ENCODE measurements around the gene NGFR. TPM values are rescaled to one million over a fixed set of nuclear protein-coding genes. Genes with fewer than 3 reads are reported as not detected.
"Not testable (repeated sequence)": the region's sequence is repeated elsewhere in the genome, so short reads cannot be mapped to it uniquely, and the experiment has no call there.

NGFR gene
- total RNA-seq, 1 experiment from 2014 or later: 60.6 TPM

DNA sequence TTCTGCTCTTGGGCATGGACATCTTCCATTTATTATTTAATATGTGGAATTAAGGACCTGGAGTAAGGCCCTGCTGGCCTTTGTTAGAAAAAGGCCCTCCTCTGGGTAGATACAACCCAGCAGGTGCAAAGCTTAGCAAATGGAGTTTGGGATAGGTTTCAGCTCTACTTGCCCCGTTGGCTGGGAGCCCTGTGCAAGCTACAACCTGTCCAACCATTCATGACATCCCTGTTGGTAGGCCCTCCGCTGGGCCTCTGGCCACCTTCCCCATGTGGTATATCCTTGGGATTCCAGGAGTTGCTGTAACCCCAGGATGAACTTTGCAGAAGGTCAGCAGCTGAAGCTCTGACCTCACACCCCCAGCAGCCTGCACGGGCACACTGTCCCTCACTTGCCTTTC is 6.4 kb downstream of the NGFR start:
- H3K27me3 ChIP-seq (replicated peaks; ENCODE audit: insufficient read depth, low read depth, low read length, poor library complexity): no peaks in the 10 kb centered on the region
- CTCF ChIA-PET: no interaction called here
- TF ChIP-seq EZH2 (IDR thresholded peaks at IDR 0.05; ENCODE audit: borderline replicate concordance, low read depth, low read length, poor library complexity, severe bottlenecking): no peak
- TF ChIP-seq CTCF (conservative IDR thresholded peaks at IDR 0.05; ENCODE audit: low read depth, low read length): no peak
- no peak overlapping the region for H3K4me3 ChIP-seq (ENCODE audit: low read depth, low read length, poor library complexity, severe bottlenecking)
- no peaks in the 10 kb centered on the region for H3K36me3 ChIP-seq (ENCODE audit: insufficient read depth, low read length, poor library complexity, severe bottlenecking)
- peak overlapping the region; percentile 25 for H3K27ac ChIP-seq (ENCODE audit: low read depth, low read length, poor library complexity, severe bottlenecking)
- H3K4me1 ChIP-seq (ENCODE audit: insufficient read depth, low read length, poor library complexity, severe bottlenecking): peaks cover 50% of the 10 kb centered on the region
- POLR2A ChIA-PET (ENCODE audit: low non-redundant PET): no interaction called here
- intact Hi-C loops (cut with micrococcal nuclease; ENCODE audit: unreplicated experiment): loop anchor here (10.0 kb wide), 1 partner anchor 517 kb away; no protein-coding TSS in a partner anchor
- BruUV-seq (replicated peaks): no TSS peak
- DNase-seq (ENCODE audit: low spot score): no peak
- H3K9me3 ChIP-seq (ENCODE audit: low read depth, low read length, poor library complexity, severe bottlenecking): no peaks in the 10 kb centered on the region

- no peaks in the 10 kb centered on the region for H3K36me3 ChIP-seq (ENCODE audit: insufficient read depth, low read length, poor library complexity, severe bottlenecking)
- TF ChIP-seq EZH2 (IDR thresholded peaks at IDR 0.05; ENCODE audit: borderline replicate concordance, low read depth, low read length, poor library complexity, severe bottlenecking) (no peak), CTCF (conservative IDR thresholded peaks at IDR 0.05; ENCODE audit: low read depth, low read length) (no peak)
- H3K9me3 ChIP-seq (ENCODE audit: low read depth, low read length, poor library complexity, severe bottlenecking): no peaks in the 10 kb centered on the region
- intact Hi-C loops (cut with micrococcal nuclease; ENCODE audit: unreplicated experiment): loop anchor here (10.0 kb wide), 1 partner anchor 517 kb away; no protein-coding TSS in a partner anchor
- peak overlapping the region; percentile 72 for H3K27ac ChIP-seq (ENCODE audit: low read depth, low read length, poor library complexity, severe bottlenecking)
- ChIA-PET POLR2A (ENCODE audit: low non-redundant PET) (no interaction called here), CTCF (interaction anchor here (0.5 kb wide), 1 partner anchor 138 kb away, joined by 4 read pairs; no protein-coding TSS in a partner anchor)
- no TSS peak for BruUV-seq (replicated peaks)
- H3K4me3 ChIP-seq (ENCODE audit: low read depth, low read length, poor library complexity, severe bottlenecking): no peak overlapping the region
- peaks cover 50% of the 10 kb centered on the region for H3K4me1 ChIP-seq (ENCODE audit: insufficient read depth, low read length, poor library complexity, severe bottlenecking)
- no peaks in the 10 kb centered on the region for H3K27me3 ChIP-seq (replicated peaks; ENCODE audit: insufficient read depth, low read depth, low read length, poor library complexity)
- DNase-seq (ENCODE audit: low spot score): peak; percentile 56
Observed at GRCh38 chr17:49502254-49502653, 7.2 kb downstream of the NGFR start.

DNA sequence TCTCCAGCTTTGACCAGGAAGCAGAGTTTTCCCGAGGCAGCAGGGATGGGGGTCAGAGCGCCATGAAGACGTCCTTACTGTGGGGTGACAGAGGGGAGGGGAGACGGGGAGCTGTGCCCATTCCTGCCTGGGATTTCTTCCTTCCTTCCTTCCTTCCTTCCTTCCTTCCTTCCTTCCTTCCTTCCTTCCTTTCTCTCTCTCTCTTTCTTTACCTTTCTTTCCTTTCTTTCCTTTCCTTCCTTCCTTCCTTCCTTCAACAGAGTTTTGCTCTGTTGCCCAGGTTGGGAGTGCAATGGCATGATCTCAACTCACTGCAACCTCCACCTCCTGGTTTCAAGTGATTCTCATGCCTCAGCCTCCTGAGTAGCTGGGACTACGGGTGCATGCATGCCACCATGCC is 7.6 kb downstream of the NGFR start:
- H3K4me3 ChIP-seq (ENCODE audit: low read depth, low read length, poor library complexity, severe bottlenecking); H3K9me3 ChIP-seq (ENCODE audit: low read depth, low read length, poor library complexity, severe bottlenecking); BruUV-seq (replicated peaks); H3K36me3 ChIP-seq (ENCODE audit: insufficient read depth, low read length, poor library complexity, severe bottlenecking); H3K27me3 ChIP-seq (replicated peaks; ENCODE audit: insufficient read depth, low read depth, low read length, poor library complexity); POLR2A ChIA-PET (ENCODE audit: low non-redundant PET): not testable (repeated sequence)
- Histone ChIP-seq H3K27ac (ENCODE audit: low read depth, low read length, poor library complexity, severe bottlenecking) (peak overlapping the region; percentile 72), H3K4me1 (ENCODE audit: insufficient read depth, low read length, poor library complexity, severe bottlenecking) (peaks cover 50% of the 10 kb centered on the region)
- CTCF ChIA-PET: interaction anchor here (0.5 kb wide), 1 partner anchor 138 kb away, joined by 4 read pairs; no protein-coding TSS in a partner anchor
- intact Hi-C loops (cut with micrococcal nuclease; ENCODE audit: unreplicated experiment): loop anchor here (10.0 kb wide), 1 partner anchor 518 kb away; no protein-coding TSS in a partner anchor
- peak; percentile 58 for DNase-seq (ENCODE audit: low spot score)

DNA sequence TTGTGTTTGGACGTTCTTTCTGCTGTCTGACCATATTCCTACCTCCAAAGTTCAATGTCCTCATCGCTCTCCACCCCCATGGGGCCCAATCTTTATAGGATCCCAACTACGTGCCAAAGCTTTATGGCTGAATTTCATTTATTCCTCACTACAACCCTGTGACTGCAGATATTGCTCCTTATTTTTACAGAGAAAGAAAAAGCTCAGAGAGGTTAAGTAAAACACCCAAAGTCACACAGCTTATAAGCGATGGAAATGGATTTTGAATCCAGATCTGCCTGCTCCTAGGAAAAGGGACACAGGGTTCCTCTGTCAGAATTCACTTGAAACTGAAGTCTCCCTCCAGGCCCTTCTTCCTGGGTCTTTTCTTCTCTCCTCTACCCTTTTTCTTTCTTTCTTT is 9.3 kb downstream of the NGFR start:
- peaks cover 38% of the 10 kb centered on the region for H3K4me1 ChIP-seq (ENCODE audit: insufficient read depth, low read length, poor library complexity, severe bottlenecking)
- no peaks in the 10 kb centered on the region for H3K9me3 ChIP-seq (ENCODE audit: low read depth, low read length, poor library complexity, severe bottlenecking)
- no peaks in the 10 kb centered on the region for H3K36me3 ChIP-seq (ENCODE audit: insufficient read depth, low read length, poor library complexity, severe bottlenecking)
- no peak overlapping the region for H3K4me3 ChIP-seq (ENCODE audit: low read depth, low read length, poor library complexity, severe bottlenecking)
- ChIA-PET POLR2A (ENCODE audit: low non-redundant PET) (no interaction called here), CTCF (no interaction called here)
- DNase-seq (ENCODE audit: low spot score): no peak
- H3K27me3 ChIP-seq (replicated peaks; ENCODE audit: insufficient read depth, low read depth, low read length, poor library complexity): no peaks in the 10 kb centered on the region
- intact Hi-C loops (cut with micrococcal nuclease; ENCODE audit: unreplicated experiment): loop anchor here (10.0 kb wide), 1 partner anchor 520 kb away; no protein-coding TSS in a partner anchor
- no TSS peak for BruUV-seq (replicated peaks)
- TF ChIP-seq CTCF (conservative IDR thresholded peaks at IDR 0.05; ENCODE audit: low read depth, low read length): no peak
- TF ChIP-seq EZH2 (IDR thresholded peaks at IDR 0.05; ENCODE audit: borderline replicate concordance, low read depth, low read length, poor library complexity, severe bottlenecking): no peak
- peak overlapping the region; percentile 23 for H3K27ac ChIP-seq (ENCODE audit: low read depth, low read length, poor library complexity, severe bottlenecking)
